ENCODE results near the gene SPATA4. TPM values are rescaled to one million over a fixed set of nuclear protein-coding genes. Genes with fewer than 3 reads are reported as not detected.

Gene SPATA4
- total RNA-seq, 1 donor from 2014 or later, result 0.55 TPM

- Histone ChIP-seq H3K27me3 (ENCODE audit: low read depth) (no peaks in the 10 kb centered on the region), H3K9me3 (replicated peaks) (no peaks in the 10 kb centered on the region), H3K4me1 (peaks cover 6% of the 10 kb centered on the region), H3K4me3 (no peak overlapping the region), H3K27ac (replicated peaks) (no peak overlapping the region), H3K36me3 (no peaks in the 10 kb centered on the region)
- peak; percentile 61 for TF ChIP-seq CTCF (IDR thresholded peaks at IDR 0.05; ENCODE audit: borderline replicate concordance)
- intact Hi-C loops (cut with micrococcal nuclease), result loop anchor here (5.0 to 10.0 kb wide), 2 partner anchors 124 to 187 kb away; no protein-coding TSS in a partner anchor
- no peak for DNase-seq
Measured at GRCh38 chr4:176150356-176150682, 45.1 kb downstream of the SPATA4 start.

- H3K36me3 ChIP-seq, result no peaks in the 10 kb centered on the region
- no peaks in the 10 kb centered on the region for H3K27me3 ChIP-seq (ENCODE audit: low read depth)
- no peak for DNase-seq
- no peak for TF ChIP-seq CTCF (IDR thresholded peaks at IDR 0.05; ENCODE audit: borderline replicate concordance)
- intact Hi-C loops (cut with micrococcal nuclease), result loop anchor here (5.0 to 10.0 kb wide), 2 partner anchors 125 to 187 kb away; no protein-coding TSS in a partner anchor
- no peaks in the 10 kb centered on the region for H3K9me3 ChIP-seq (replicated peaks)
- H3K4me1 ChIP-seq, result peaks cover 6% of the 10 kb centered on the region
- H3K4me3 ChIP-seq, result no peak overlapping the region
- no peak overlapping the region for H3K27ac ChIP-seq (replicated peaks)
Measured at GRCh38 chr4:176149680-176150355, 45.6 kb downstream of the SPATA4 start.

- H3K27me3 ChIP-seq (ENCODE audit: low read depth), result no peaks in the 10 kb centered on the region
- no peak for DNase-seq
- intact Hi-C loops (cut with micrococcal nuclease), result no loop called here
- H3K36me3 ChIP-seq, result no peaks in the 10 kb centered on the region
- H3K4me1 ChIP-seq, result no peaks in the 10 kb centered on the region
- no peak overlapping the region for H3K27ac ChIP-seq (replicated peaks)
- TF ChIP-seq CTCF (IDR thresholded peaks at IDR 0.05; ENCODE audit: borderline replicate concordance), result no peak
- H3K4me3 ChIP-seq, result no peak overlapping the region
- H3K9me3 ChIP-seq (replicated peaks), result no peaks in the 10 kb centered on the region
Measured at GRCh38 chr4:176142253-176142652, 53.1 kb downstream of the SPATA4 start.

GRCh38 chr4:176139518-176139917, 55.9 kb downstream of the SPATA4 start:
- TF ChIP-seq CTCF (IDR thresholded peaks at IDR 0.05; ENCODE audit: borderline replicate concordance), result no peak
- Histone ChIP-seq H3K4me1 (no peaks in the 10 kb centered on the region), H3K4me3 (no peak overlapping the region), H3K9me3 (replicated peaks) (no peaks in the 10 kb centered on the region), H3K36me3 (no peaks in the 10 kb centered on the region), H3K27me3 (ENCODE audit: low read depth) (no peaks in the 10 kb centered on the region), H3K27ac (replicated peaks) (no peak overlapping the region)
- no peak for DNase-seq
- intact Hi-C loops (cut with micrococcal nuclease), result no loop called here

- H3K4me1 ChIP-seq, result no peaks in the 10 kb centered on the region
- no peaks in the 10 kb centered on the region for H3K27me3 ChIP-seq (ENCODE audit: low read depth)
- intact Hi-C loops (cut with micrococcal nuclease), result no loop called here
- no peak overlapping the region for H3K27ac ChIP-seq (replicated peaks)
- no peak overlapping the region for H3K4me3 ChIP-seq
- no peak for DNase-seq
- no peaks in the 10 kb centered on the region for H3K9me3 ChIP-seq (replicated peaks)
- H3K36me3 ChIP-seq, result no peaks in the 10 kb centered on the region
- TF ChIP-seq CTCF (IDR thresholded peaks at IDR 0.05; ENCODE audit: borderline replicate concordance), result no peak
Measured at GRCh38 chr4:176137631-176138030, 57.8 kb downstream of the SPATA4 start.

All from left ventricle myocardium inferior (tissue), 1 donor.